ENCODE results near the gene SORCS2. TPM values are rescaled to one million over a fixed set of nuclear protein-coding genes. Genes with fewer than 3 reads are reported as not detected.

The SORCS2 gene
- total RNA-seq, 1 donor from 2014 or later = 7.2 TPM

- no peak overlapping the region for H3K4me3 ChIP-seq
- DNase-seq (no peak), ATAC-seq (no peak)
- no peaks in the 10 kb centered on the region for H3K27me3 ChIP-seq
- no peak overlapping the region for H3K27ac ChIP-seq
- peaks cover 8% of the 10 kb centered on the region for H3K9me3 ChIP-seq
- no peak for TF ChIP-seq CTCF (IDR thresholded peaks at IDR 0.05)
- no peaks in the 10 kb centered on the region for H3K36me3 ChIP-seq
- peaks cover 7% of the 10 kb centered on the region for H3K4me1 ChIP-seq
- intact Hi-C loops (cut with DNase I) = no loop called here
Observed at GRCh38 chr4:7645956-7646355, 453.6 kb downstream of the SORCS2 start.

GRCh38 chr4:7646384-7647061 lies 454.2 kb downstream of the SORCS2 start:
- no peak for ATAC-seq
- no peaks in the 10 kb centered on the region for H3K36me3 ChIP-seq
- no peak overlapping the region for H3K4me3 ChIP-seq
- DNase-seq = no peak
- H3K27me3 ChIP-seq = no peaks in the 10 kb centered on the region
- H3K9me3 ChIP-seq = peaks cover 8% of the 10 kb centered on the region
- H3K4me1 ChIP-seq = peaks cover 8% of the 10 kb centered on the region
- no peak for TF ChIP-seq CTCF (IDR thresholded peaks at IDR 0.05)
- no peak overlapping the region for H3K27ac ChIP-seq
- intact Hi-C loops (cut with DNase I) = no loop called here

- ATAC-seq = no peak
- no peak overlapping the region for H3K27ac ChIP-seq
- H3K9me3 ChIP-seq = peaks cover 8% of the 10 kb centered on the region
- H3K4me3 ChIP-seq = no peak overlapping the region
- no peaks in the 10 kb centered on the region for H3K27me3 ChIP-seq
- no peak for DNase-seq
- intact Hi-C loops (cut with DNase I) = no loop called here
- no peaks in the 10 kb centered on the region for H3K36me3 ChIP-seq
- TF ChIP-seq CTCF (IDR thresholded peaks at IDR 0.05) = no peak
- H3K4me1 ChIP-seq = peaks cover 14% of the 10 kb centered on the region
Observed at GRCh38 chr4:7647186-7647585, 454.8 kb downstream of the SORCS2 start.

GRCh38 chr4:7647600-7648543 lies 455.5 kb downstream of the SORCS2 start:
- intact Hi-C loops (cut with DNase I) = no loop called here
- H3K36me3 ChIP-seq = no peaks in the 10 kb centered on the region
- ATAC-seq (peak; percentile 81), DNase-seq (peak; percentile 66)
- peaks cover 19% of the 10 kb centered on the region for H3K4me1 ChIP-seq
- no peaks in the 10 kb centered on the region for H3K27me3 ChIP-seq
- no peak overlapping the region for H3K4me3 ChIP-seq
- no peak overlapping the region for H3K27ac ChIP-seq
- TF ChIP-seq CTCF (IDR thresholded peaks at IDR 0.05) = no peak
- peaks cover 8% of the 10 kb centered on the region for H3K9me3 ChIP-seq

- no peaks in the 10 kb centered on the region for H3K27me3 ChIP-seq
- DNase-seq (peak; percentile 58), ATAC-seq (no peak)
- peaks cover 21% of the 10 kb centered on the region for H3K4me1 ChIP-seq
- no peaks in the 10 kb centered on the region for H3K36me3 ChIP-seq
- peaks cover 8% of the 10 kb centered on the region for H3K9me3 ChIP-seq
- TF ChIP-seq CTCF (IDR thresholded peaks at IDR 0.05) = no peak
- H3K27ac ChIP-seq = no peak overlapping the region
- no peak overlapping the region for H3K4me3 ChIP-seq
- intact Hi-C loops (cut with DNase I) = no loop called here
Observed at GRCh38 chr4:7648544-7649395, 456.4 kb downstream of the SORCS2 start.
